ENCODE measurements around the gene TMEM87A.

- TF ChIP-seq TEAD4 (IDR thresholded peaks at IDR 0.05) (no peak), EP300 (IDR thresholded peaks at IDR 0.05; ENCODE audit: borderline replicate concordance) (no peak), RAD21 (IDR thresholded peaks at IDR 0.05; ENCODE audit: low read depth) (no peak), FOXM1 (IDR thresholded peaks at IDR 0.05; ENCODE audit: borderline replicate concordance, low read depth) (no peak), TAF1 (IDR thresholded peaks at IDR 0.05; ENCODE audit: low read depth) (no peak), CREB1 (IDR thresholded peaks at IDR 0.05; ENCODE audit: low read depth) (no peak), CEBPB (IDR thresholded peaks at IDR 0.05) (no peak), NFIC (IDR thresholded peaks at IDR 0.05) (no peak), REST (IDR thresholded peaks at IDR 0.05; ENCODE audit: low read depth) (no peak)
- TF ChIP-seq, protein P1, sequence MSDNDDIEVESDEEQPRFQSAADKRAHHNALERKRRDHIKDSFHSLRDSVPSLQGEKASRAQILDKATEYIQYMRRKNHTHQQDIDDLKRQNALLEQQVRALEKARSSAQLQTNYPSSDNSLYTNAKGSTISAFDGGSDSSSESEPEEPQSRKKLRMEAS (IDR thresholded peaks at IDR 0.05), result no peak
Measured at GRCh38 chr15:42215913-42216829, 57.1 kb downstream of the TMEM87A start.
